Measurements from ENCODE around the gene ISLR.

GRCh38 chr15:74215958-74216357 lies 42.4 kb downstream of the ISLR start:
- TF ChIP-seq, protein P1, sequence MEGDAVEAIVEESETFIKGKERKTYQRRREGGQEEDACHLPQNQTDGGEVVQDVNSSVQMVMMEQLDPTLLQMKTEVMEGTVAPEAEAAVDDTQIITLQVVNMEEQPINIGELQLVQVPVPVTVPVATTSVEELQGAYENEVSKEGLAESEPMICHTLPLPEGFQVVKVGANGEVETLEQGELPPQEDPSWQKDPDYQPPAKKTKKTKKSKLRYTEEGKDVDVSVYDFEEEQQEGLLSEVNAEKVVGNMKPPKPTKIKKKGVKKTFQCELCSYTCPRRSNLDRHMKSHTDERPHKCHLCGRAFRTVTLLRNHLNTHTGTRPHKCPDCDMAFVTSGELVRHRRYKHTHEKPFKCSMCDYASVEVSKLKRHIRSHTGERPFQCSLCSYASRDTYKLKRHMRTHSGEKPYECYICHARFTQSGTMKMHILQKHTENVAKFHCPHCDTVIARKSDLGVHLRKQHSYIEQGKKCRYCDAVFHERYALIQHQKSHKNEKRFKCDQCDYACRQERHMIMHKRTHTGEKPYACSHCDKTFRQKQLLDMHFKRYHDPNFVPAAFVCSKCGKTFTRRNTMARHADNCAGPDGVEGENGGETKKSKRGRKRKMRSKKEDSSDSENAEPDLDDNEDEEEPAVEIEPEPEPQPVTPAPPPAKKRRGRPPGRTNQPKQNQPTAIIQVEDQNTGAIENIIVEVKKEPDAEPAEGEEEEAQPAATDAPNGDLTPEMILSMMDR (IDR thresholded peaks at IDR 0.05), result no peak
- no peak for TF ChIP-seq POLR2AphosphoS5 (IDR thresholded peaks at IDR 0.05)
- TF ChIP-seq POLR2A (IDR thresholded peaks at IDR 0.05; ENCODE audit: low read depth), result no peak

Measured in esophagus muscularis mucosa (tissue), 3 donors.